GM23248 (cell line): Measurements from ENCODE around the gene UFM1. TPM values are rescaled to one million over a fixed set of nuclear protein-coding genes. Genes with fewer than 3 reads are reported as not detected.

Experiments
- DNase-seq: peaks from one replicate; pipeline ENCODE4 v3.0.0-alpha.2; 2015
- H2AFZ ChIP-seq: fragments of 200-600 bp; sonication (generic); 2 replicates; pipeline ENCODE4 v1.6.1; 2016; ENCODE audit warnings: antibody characterized with exemption
- H3F3A ChIP-seq: fragments of 200-600 bp; sonication (generic); 2 replicates; pipeline ENCODE4 v1.6.1; 2016; ENCODE audit warnings: mild to moderate bottlenecking, antibody characterized with exemption, mixed run types; ENCODE audit not compliant: insufficient read depth
- H3K27ac ChIP-seq: fragments of 200-600 bp; sonication (generic); 2 replicates; pipeline ENCODE4 v1.5.1; 2016; ENCODE audit warnings: mild to moderate bottlenecking
- H3K27me3 ChIP-seq: fragments of 200-600 bp; sonication (generic); replicated peaks from 2 replicates; pipeline ENCODE4 v1.6.1; 2016; ENCODE audit warnings: mild to moderate bottlenecking; ENCODE audit not compliant: insufficient read depth
- H3K36me3 ChIP-seq: fragments of 200-600 bp; sonication (generic); 2 replicates; pipeline ENCODE4 v1.6.1; 2016; ENCODE audit warnings: low read depth, mild to moderate bottlenecking
- H3K4me1 ChIP-seq: fragments of 200-600 bp; sonication (generic); 2 replicates; pipeline ENCODE4 v1.6.1; 2016; ENCODE audit warnings: mild to moderate bottlenecking; ENCODE audit not compliant: insufficient read depth
- H3K4me2 ChIP-seq: fragments of 200-600 bp; sonication (generic); one replicate; pipeline ENCODE4 v1.6.1; 2016; ENCODE audit warnings: mild to moderate bottlenecking; ENCODE audit not compliant: unreplicated experiment
- H3K4me3 ChIP-seq: fragments of 200-600 bp; sonication (generic); 2 replicates; pipeline ENCODE4 v1.5.1; 2016; ENCODE audit warnings: mild to moderate bottlenecking
- H3K79me2 ChIP-seq: fragments of 200-600 bp; sonication (generic); 2 replicates; pipeline ENCODE4 v1.6.1; 2016; ENCODE audit warnings: mild to moderate bottlenecking; ENCODE audit not compliant: insufficient read depth
- H3K9ac ChIP-seq: fragments of 200-600 bp; sonication (generic); 2 replicates; pipeline ENCODE4 v1.6.1; 2016; ENCODE audit warnings: mild to moderate bottlenecking
- H3K9me2 ChIP-seq: fragments of 200-600 bp; sonication (generic); 2 replicates; pipeline ENCODE4 v1.6.1; 2016; ENCODE audit warnings: mixed run types, mild to moderate bottlenecking, moderate library complexity; ENCODE audit not compliant: insufficient read depth
- H3K9me3 ChIP-seq: fragments of 200-600 bp; sonication (generic); one replicate; pipeline ENCODE4 v1.6.1; 2017; ENCODE audit warnings: low read depth
- H4K20me1 ChIP-seq: fragments of 200-600 bp; sonication (generic); 2 replicates; pipeline ENCODE4 v1.6.0; 2016; ENCODE audit not compliant: insufficient read depth
- EZH2 ChIP-seq: fragments of 200-600 bp; sonication (generic); IDR thresholded peaks from 2 replicates; pipeline ENCODE4 v1.6.1; 2018; ENCODE audit warnings: antibody characterized with exemption, mild to moderate bottlenecking; ENCODE audit not compliant: insufficient read depth, poor library complexity, severe bottlenecking
- EZH2phosphoT487 ChIP-seq: fragments of 200-600 bp; sonication (generic); IDR thresholded peaks from 2 replicates; pipeline ENCODE4 v1.6.1; 2018; ENCODE audit warnings: antibody characterized with exemption, moderate library complexity, mild to moderate bottlenecking, low read depth; ENCODE audit not compliant: insufficient read depth
- WGBS, 2 experiments: methylation state at CpG; one replicate each; pipeline ENCODE4 v1.1.6; 2015 to 2017; ENCODE audit warnings: low lambda C conversion rate in 2 of 2, low coverage in 1 of 2; ENCODE audit errors: missing lambda C conversion rate in 2 of 2; 5-methylcytosine and 5-hydroxymethylcytosine counted together
- in situ Hi-C: fragments of 300-500 bp; cut with MboI; formaldehyde crosslinking; loops from 2 replicates; pipeline ENCODE4 v1.15.0; 2020
- polyA plus RNA-seq: library from polyadenylated mRNA; unstranded; fragments of >200 nt; fragmentation: Nextera tagmentation; extraction: Ambion mirVana; gene quantifications from 2 replicates; pipeline ENCODE4 v1.2.1, GENCODE V29; 2016
- total RNA-seq: library from RNA; depleted of rRNA; stranded (reverse); fragments of >200 nt; shearing (Covaris generic); gene quantifications from 2 replicates; pipeline ENCODE4 v1.2.3, GENCODE V29; 2014

UFM1 gene
- total and polyA plus RNA-seq, 2 experiments from 2014 or later, result 125 to 131 TPM

GRCh38 chr13:38384171-38384570 lies 34.5 kb downstream of the UFM1 start:
- Histone ChIP-seq H3K4me2 (peak overlapping the region; percentile 38), H3K36me3 (no peaks in the 10 kb centered on the region), H3K9ac (no peak overlapping the region), H3K9me3 (no peaks in the 10 kb centered on the region), H4K20me1 (no peaks in the 10 kb centered on the region), H3K4me1 (peaks cover 36% of the 10 kb centered on the region), H3K27ac (no peak overlapping the region), H2AFZ (no peak overlapping the region), H3K4me3 (no peak overlapping the region), H3K79me2 (no peaks in the 10 kb centered on the region), H3K27me3 (no peaks in the 10 kb centered on the region), H3K9me2 (no peaks in the 10 kb centered on the region; the same call in 1 of the 2 replicates), H3F3A (peaks cover 17% of the 10 kb centered on the region)
- in situ Hi-C loops, result no loop called here
- TF ChIP-seq EZH2phosphoT487, result peak; percentile 15; the same call in 1 of the 2 replicates
- no peak for TF ChIP-seq EZH2
- WGBS, 2 experiments, result 7 to 10% methylated on average over 3 of the region's 3 CpGs
- DNase-seq, result peak; percentile 37

DNA sequence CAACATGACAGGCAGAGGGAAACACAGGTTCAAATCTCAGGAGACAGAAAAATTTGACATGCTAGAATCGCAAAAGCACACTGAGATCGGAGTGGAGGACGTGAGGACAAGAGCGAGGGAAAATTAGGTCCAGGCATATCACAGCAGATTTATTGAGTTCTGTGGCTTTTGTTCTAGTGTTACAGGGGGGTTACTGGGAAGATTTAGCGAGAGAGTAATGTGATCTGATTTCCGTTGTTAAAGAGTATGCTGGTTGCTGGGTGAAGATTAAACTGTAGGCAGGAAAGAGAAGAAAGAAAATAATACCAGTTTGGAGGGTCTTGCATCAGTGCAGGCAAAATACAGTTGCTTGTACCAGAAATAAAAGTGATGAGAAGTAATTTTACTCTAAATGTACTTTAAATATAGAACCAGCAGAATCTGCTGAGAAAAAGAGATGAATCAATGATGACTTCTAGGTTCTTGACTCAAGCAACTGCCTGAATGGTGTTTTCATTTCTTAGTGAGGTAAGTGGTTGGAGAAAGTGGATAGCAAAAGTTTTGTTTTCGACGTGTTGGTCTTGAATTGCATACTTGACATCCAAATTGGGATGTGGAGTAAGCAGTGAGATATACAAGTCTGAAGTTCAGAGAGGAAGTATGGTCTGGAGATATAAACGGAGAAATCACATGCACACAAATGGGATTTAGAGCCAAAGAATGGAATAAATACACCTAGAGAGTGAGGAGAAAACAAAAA lies 35.7 kb downstream of the UFM1 start:
- DNase-seq, result peak; percentile 23
- TF ChIP-seq EZH2phosphoT487, result no peak
- TF ChIP-seq EZH2, result no peak
- H3K27me3 ChIP-seq, result no peaks in the 10 kb centered on the region
- no peaks in the 10 kb centered on the region for H4K20me1 ChIP-seq
- 59 to 67% methylated on average over 9 of the region's 9 CpGs for WGBS, 2 experiments
- no peaks in the 10 kb centered on the region; the same call in 1 of the 2 replicates for H3K9me2 ChIP-seq
- no peak overlapping the region for H3K4me3 ChIP-seq
- no peak overlapping the region for H3K27ac ChIP-seq
- H3K36me3 ChIP-seq, result no peaks in the 10 kb centered on the region
- H3K79me2 ChIP-seq, result no peaks in the 10 kb centered on the region
- H2AFZ ChIP-seq, result 0 out of 2 replicates have a peak overlapping the region, but pooled peaks have one; percentile 5
- in situ Hi-C loops, result no loop called here
- no peak overlapping the region for H3K9ac ChIP-seq
- no peak overlapping the region for H3K4me2 ChIP-seq
- H3F3A ChIP-seq, result peaks cover 17% of the 10 kb centered on the region
- H3K4me1 ChIP-seq, result peaks cover 36% of the 10 kb centered on the region
- H3K9me3 ChIP-seq, result no peaks in the 10 kb centered on the region

DNA sequence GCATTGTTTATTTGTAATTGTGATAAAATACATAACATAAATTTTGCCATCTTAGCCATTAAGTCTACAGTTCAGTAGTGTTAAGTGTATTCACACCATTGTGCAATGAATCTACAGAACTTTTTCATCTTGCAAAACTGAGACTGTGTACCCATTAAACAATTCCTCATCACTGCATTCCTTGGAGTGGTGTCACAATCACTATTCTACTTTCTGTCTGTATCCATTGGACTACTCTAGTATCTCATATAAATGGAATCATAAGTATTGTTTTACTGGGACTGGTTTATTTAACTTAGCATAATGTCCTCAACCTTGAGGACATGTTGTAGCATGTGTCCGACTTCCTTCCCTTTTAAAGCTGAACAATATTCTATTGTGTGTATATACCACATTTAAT lies 36.8 kb downstream of the UFM1 start:
- TF ChIP-seq EZH2 (no peak), EZH2phosphoT487 (no peak)
- WGBS, 2 experiments, result 91 to 95% methylated on average over 1 of the region's 1 CpG
- H3K79me2 ChIP-seq, result no peaks in the 10 kb centered on the region

GRCh38 chr13:38391341-38391740 lies 41.7 kb downstream of the UFM1 start:
- DNase-seq, result no peak
- Histone ChIP-seq H2AFZ (no peak overlapping the region), H3K4me1 (peaks cover 22% of the 10 kb centered on the region), H3K4me3 (no peak overlapping the region), H3K9me3 (no peaks in the 10 kb centered on the region), H3K9ac (no peak overlapping the region), H3K27ac (no peak overlapping the region), H3K27me3 (no peaks in the 10 kb centered on the region), H3K4me2 (no peak overlapping the region), H4K20me1 (no peaks in the 10 kb centered on the region), H3K36me3 (no peaks in the 10 kb centered on the region), H3F3A (peaks cover 24% of the 10 kb centered on the region), H3K79me2 (no peaks in the 10 kb centered on the region), H3K9me2 (no peaks in the 10 kb centered on the region; the same call in 1 of the 2 replicates)
- in situ Hi-C loops, result no loop called here
- 81 to 84% methylated on average over 2 of the region's 2 CpGs for WGBS, 2 experiments
- no peak for TF ChIP-seq EZH2phosphoT487

More for the DNA sequence above, 36.8 kb downstream of the UFM1 start:
- H3K27me3 ChIP-seq, result no peaks in the 10 kb centered on the region
- H2AFZ ChIP-seq, result no peak overlapping the region
- H3K9me3 ChIP-seq, result no peaks in the 10 kb centered on the region
- peak overlapping the region; percentile 12 for H3K4me2 ChIP-seq
- no peaks in the 10 kb centered on the region for H3K36me3 ChIP-seq
- peaks cover 36% of the 10 kb centered on the region for H3K4me1 ChIP-seq
- H3K27ac ChIP-seq, result no peak overlapping the region
- peaks cover 17% of the 10 kb centered on the region for H3F3A ChIP-seq
- no peak overlapping the region for H3K4me3 ChIP-seq
- H3K9ac ChIP-seq, result no peak overlapping the region
- in situ Hi-C loops, result no loop called here
- peak; percentile 63 for DNase-seq
- H3K9me2 ChIP-seq, result no peaks in the 10 kb centered on the region; the same call in 1 of the 2 replicates
- no peaks in the 10 kb centered on the region for H4K20me1 ChIP-seq
